Common myeloid progenitor, CD34-positive (primary cell): Measurements from ENCODE around the gene HIGD1B.

Experiments used
- CTCF ChIA-PET: fragments of 350-600 bp; sonication (Branson Sonifier 250); formaldehyde crosslinking; loops from one replicate; lab custom pipeline; 2021; ENCODE audit warnings: antibody characterized with exemption; lab: Charles Lee
- POLR2A ChIA-PET: fragments of 350-600 bp; sonication (Branson Sonifier 250); formaldehyde crosslinking; loops from one replicate; lab custom pipeline; 2021; ENCODE audit warnings: antibody characterized with exemption; lab: Charles Lee
- DNase-seq, 3 donors: peaks; one replicate each; pipeline versions ENCODE4 v3.0.0 to v3.0.0-alpha.2; 2013
- H3K27ac ChIP-seq, 2 experiments: 1 replicate in 1 of 2; 2 replicates in 1 of 2; pipeline ENCODE4 v1.7.0; 2013; ENCODE audit warnings: inconsistent platforms in 2 of 2, low read length in 2 of 2, mild to moderate bottlenecking in 2 of 2, low read depth in 1 of 2, moderate library complexity in 1 of 2; ENCODE audit not compliant: severe bottlenecking in 2 of 2, insufficient read depth in 1 of 2, poor library complexity in 1 of 2
- H3K27me3 ChIP-seq, 5 experiments: replicated peaks in 2 of 5; 1 replicate in 3 of 5; 2 replicates in 2 of 5; pipeline versions ENCODE4 v1.6.1 to v1.7.0; 2013; ENCODE audit warnings: low read length in 4 of 5, mild to moderate bottlenecking in 2 of 5, moderate library complexity in 2 of 5, inconsistent platforms in 1 of 5; ENCODE audit not compliant: insufficient read depth in 5 of 5, control insufficient read depth in 4 of 5
- H3K36me3 ChIP-seq, 4 experiments: 1 replicate in 2 of 4; 2 replicates in 2 of 4; pipeline versions ENCODE4 v1.6.1 to v1.7.0; 2013; ENCODE audit warnings: low read length in 3 of 4, control low read depth in 1 of 4, mild to moderate bottlenecking in 1 of 4; ENCODE audit not compliant: control insufficient read depth in 4 of 4, insufficient read depth in 4 of 4
- H3K4me1 ChIP-seq, 4 experiments: 1 replicate in 3 of 4; 2 replicates in 1 of 4; pipeline versions ENCODE4 v1.6.1 to v1.7.1; 2013; ENCODE audit warnings: low read length in 3 of 4, mild to moderate bottlenecking in 3 of 4, control low read depth in 1 of 4, inconsistent platforms in 1 of 4, moderate library complexity in 1 of 4; ENCODE audit not compliant: control insufficient read depth in 4 of 4, insufficient read depth in 4 of 4; ENCODE audit errors: control extremely low read depth in 1 of 4
- H3K4me3 ChIP-seq, 7 experiments: 1 replicate in 4 of 7; 2 replicates in 3 of 7; pipeline versions ENCODE4 v1.5.1 to v1.7.0; 2013; ENCODE audit warnings: mild to moderate bottlenecking in 7 of 7, low read length in 6 of 7, moderate library complexity in 6 of 7, inconsistent platforms in 2 of 7, low read depth in 2 of 7, control low read depth in 1 of 7; ENCODE audit not compliant: insufficient read depth in 4 of 7, control insufficient read depth in 1 of 7; ENCODE audit errors: extremely low read depth in 1 of 7
- H3K9me3 ChIP-seq, 5 experiments: 1 replicate in 4 of 5; 2 replicates in 1 of 5; pipeline versions ENCODE4 v1.6.1 to v1.7.1; 2013; ENCODE audit warnings: low read length in 4 of 5, mild to moderate bottlenecking in 2 of 5, inconsistent platforms in 1 of 5, low read depth in 1 of 5, moderate library complexity in 1 of 5; ENCODE audit not compliant: control insufficient read depth in 4 of 5, insufficient read depth in 2 of 5; ENCODE audit errors: control extremely low read depth in 1 of 5
- WGBS: methylation state at CpG from one replicate; pipeline ENCODE4 v1.1.5; 2013; ENCODE audit not compliant: insufficient coverage; 5-methylcytosine and 5-hydroxymethylcytosine counted together

Gene HIGD1B

DNA sequence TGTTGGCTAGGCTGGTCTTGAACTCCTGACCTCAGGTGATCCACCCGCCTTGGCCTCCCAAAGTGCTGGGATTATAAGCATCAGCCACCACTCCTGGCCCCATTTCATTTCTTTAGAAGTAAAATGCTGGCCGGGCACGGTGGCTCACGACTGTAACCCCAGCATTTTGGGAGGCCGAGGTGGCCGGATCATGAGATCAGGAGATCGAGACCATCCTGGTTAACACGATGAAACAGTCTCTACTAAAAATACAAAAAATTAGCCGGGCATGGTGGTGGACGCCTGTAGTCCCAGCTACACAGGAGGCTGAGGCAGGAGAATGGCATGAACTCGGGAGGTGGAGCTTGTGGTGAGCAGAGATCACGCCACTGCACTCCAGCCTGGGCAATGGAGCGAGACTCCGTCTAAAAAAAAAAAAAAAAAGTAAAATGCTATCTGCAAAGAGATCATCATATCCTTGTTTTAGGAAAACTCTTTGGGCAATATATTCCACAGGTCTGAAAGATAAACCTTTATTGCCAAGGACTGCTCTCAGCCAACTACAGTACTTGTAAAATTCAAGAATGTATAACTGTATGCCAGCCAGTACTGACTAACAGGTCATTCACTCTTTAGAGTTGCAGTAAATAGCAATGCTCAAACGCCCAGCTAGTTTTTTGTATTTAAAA is 21.4 kb upstream of the HIGD1B start:
- WGBS, result 97% methylated on average over 11 of the region's 15 CpGs
- Histone ChIP-seq H3K9me3 (no peaks in the 10 kb centered on the region), H3K36me3 (no peaks in the 10 kb centered on the region), H3K27me3 (peaks cover 15 to 58% (median 23%) of the 10 kb centered on the region in 5 experiments), H3K4me1 (peaks cover 2 to 18% (median 14%) of the 10 kb centered on the region in 4 experiments), H3K4me3 (no peak overlapping the region), H3K27ac (no peak overlapping the region)
- ChIA-PET POLR2A (no interaction called here), CTCF (interaction anchor here (0.6 to 0.7 kb wide), 2 partner anchors 50 to 1308 kb away, joined by 3 read pairs; no protein-coding TSS in a partner anchor)
- no peak for DNase-seq

DNA sequence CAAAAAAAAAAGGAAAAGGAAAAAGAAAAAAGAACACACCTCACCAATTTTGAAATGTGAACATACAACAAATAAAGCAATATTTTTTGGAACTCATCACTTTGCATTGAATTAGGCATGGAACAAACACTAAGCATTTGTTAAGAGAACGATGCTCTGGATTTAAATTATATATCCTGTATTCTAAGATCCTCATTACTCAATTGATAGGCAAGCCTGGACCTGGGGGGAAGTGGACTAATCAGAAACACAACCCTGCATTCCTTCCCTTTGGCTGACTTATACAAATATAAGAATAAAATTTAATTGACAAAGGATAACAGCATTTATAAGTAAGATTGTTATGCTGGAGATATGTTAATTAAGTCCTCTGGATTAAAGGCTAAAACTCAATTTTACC is 19.8 kb upstream of the HIGD1B start:
- H3K4me3 ChIP-seq, result no peak overlapping the region
- peaks cover 17 to 74% (median 25%) of the 10 kb centered on the region in 5 experiments for H3K27me3 ChIP-seq
- no peak overlapping the region for H3K27ac ChIP-seq
- POLR2A ChIA-PET, result no interaction called here
- peaks cover 2 to 18% (median 14%) of the 10 kb centered on the region in 4 experiments for H3K4me1 ChIP-seq
- no peaks in the 10 kb centered on the region for H3K36me3 ChIP-seq
- no peaks in the 10 kb centered on the region for H3K9me3 ChIP-seq
- CTCF ChIA-PET, result interaction anchor here (1.1 to 1.8 kb wide), 3 partner anchors 8 to 49 kb away, joined by 3 to 4 read pairs (median 4); no protein-coding TSS in a partner anchor
- DNase-seq, result peak in 2 of 3 donors; percentile 4
- no CpG with 5 or more reads among the region's 1 CpG for WGBS

DNA sequence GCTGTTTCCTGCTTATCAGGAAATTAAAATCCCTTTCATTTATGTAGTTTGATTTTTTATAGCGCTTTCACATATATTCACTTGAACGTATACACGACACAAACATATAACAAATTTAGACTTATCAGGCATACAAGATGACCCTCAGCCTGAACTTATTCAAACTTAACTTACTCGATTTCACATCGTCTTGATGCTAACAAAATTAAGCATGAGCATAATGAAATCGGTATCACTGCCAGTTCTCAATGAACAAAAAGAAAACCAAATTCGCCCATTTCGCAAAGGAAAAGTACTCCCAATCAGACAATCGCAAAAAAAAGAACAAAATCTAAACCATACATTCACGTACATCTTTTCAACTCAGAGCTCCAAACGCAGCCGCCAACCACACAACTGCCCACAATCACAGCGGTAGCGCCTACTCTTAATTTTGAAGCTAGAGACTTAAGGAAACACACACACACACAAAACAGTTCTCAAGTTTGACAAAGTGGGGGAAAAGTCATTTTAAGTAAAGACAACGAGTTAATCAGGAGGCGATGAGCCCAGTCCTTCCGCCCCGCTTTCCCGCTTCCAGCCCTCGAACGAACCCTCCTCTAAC is 18.7 kb upstream of the HIGD1B start:
- POLR2A ChIA-PET, result interaction anchor here (0.6 to 1.1 kb wide), 2 partner anchors 8 to 1426 kb away, joined by 3 to 4 read pairs; no protein-coding TSS in a partner anchor
- Histone ChIP-seq H3K36me3 (no peaks in the 10 kb centered on the region), H3K4me3 (peak overlapping the region in 5 of 7 experiments; percentile 47 to 58 (median 55)), H3K27ac (no peak overlapping the region), H3K9me3 (no peaks in the 10 kb centered on the region), H3K27me3 (peaks cover 17 to 81% (median 25%) of the 10 kb centered on the region in 5 experiments), H3K4me1 (peaks cover 2 to 18% (median 14%) of the 10 kb centered on the region in 4 experiments)
- CTCF ChIA-PET, result interaction anchor here (1.6 to 1.8 kb wide), 2 partner anchors 9 to 50 kb away, joined by 4 read pairs; no protein-coding TSS in a partner anchor
- DNase-seq, result peak; percentile 31 to 63 (median 58)
- WGBS, result 6% methylated on average over 20 of the region's 21 CpGs

DNA sequence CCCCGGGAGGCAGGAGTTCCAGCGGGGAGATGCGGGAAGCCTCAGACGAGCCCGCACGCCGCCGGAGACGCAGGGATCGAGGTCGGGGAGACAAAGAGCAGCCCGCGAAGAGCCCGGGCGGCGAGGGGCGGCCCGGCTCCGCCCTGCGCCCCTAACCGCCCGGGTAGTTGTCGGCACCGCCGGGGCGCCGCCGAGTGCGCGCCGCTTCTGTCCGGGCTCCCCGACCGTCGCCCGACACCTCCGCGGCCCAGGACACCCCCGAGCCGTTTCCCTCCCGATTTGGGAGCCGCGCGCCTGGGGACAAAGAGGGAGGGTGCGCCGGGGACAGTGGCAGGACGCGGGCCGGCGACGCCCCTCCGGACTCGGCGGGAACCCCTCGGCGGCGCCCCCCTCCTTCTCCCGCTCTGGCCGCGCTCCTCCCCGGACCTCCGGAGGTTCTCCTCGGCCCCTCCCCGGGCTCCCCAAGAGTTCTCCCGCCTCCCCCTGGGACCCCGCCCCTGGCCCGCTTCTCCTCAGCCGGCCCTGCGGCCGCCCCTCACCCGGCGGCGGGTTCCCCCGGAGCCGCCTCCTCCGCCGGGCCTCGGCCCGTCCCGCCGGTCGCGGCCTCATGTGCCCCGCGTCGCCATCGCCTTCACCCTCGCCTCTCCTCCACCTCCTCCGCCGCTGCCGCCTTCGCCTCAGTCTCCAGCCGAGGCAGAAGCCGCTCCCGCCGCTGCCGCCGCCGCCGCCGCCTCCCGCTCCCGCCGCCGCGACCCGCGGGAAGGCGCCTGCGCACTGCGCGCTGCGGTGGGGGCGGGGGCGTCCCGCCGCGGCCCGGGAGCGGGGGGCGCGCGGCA is 17.9 kb upstream of the HIGD1B start, which contains the start of gene GJC1:
Gene GJC1, minus strand, starts transcription at position 765 of the 836 bp plus-strand sequence. CDS start 24,470 bp downstream, outside the sequence.
- ChIA-PET POLR2A (interaction anchor here (1.1 kb wide), 1 partner anchor 9 kb away, joined by 4 read pairs; no protein-coding TSS in a partner anchor), CTCF (interaction anchor here (1.6 to 1.8 kb wide), 2 partner anchors 8 to 50 kb away, joined by 4 read pairs; no protein-coding TSS in a partner anchor)
- Histone ChIP-seq H3K4me3 (peak within 1 kb of the TSS; percentile 26 to 58 (median 54)), H3K9me3 (no peaks in the 10 kb centered on the region), H3K27ac (no peak within 1 kb of the TSS), H3K4me1 (peaks cover 2 to 18% (median 14%) of the 10 kb centered on the region in 4 experiments), H3K27me3 (peaks cover 17 to 82% (median 25%) of the 10 kb centered on the region in 5 experiments), H3K36me3 (no peaks in the 10 kb centered on the region)
- under 1% methylated on average over 81 of the region's 123 CpGs for WGBS
- peak in 2 of 3 donors; percentile 24 to 34 for DNase-seq

DNA sequence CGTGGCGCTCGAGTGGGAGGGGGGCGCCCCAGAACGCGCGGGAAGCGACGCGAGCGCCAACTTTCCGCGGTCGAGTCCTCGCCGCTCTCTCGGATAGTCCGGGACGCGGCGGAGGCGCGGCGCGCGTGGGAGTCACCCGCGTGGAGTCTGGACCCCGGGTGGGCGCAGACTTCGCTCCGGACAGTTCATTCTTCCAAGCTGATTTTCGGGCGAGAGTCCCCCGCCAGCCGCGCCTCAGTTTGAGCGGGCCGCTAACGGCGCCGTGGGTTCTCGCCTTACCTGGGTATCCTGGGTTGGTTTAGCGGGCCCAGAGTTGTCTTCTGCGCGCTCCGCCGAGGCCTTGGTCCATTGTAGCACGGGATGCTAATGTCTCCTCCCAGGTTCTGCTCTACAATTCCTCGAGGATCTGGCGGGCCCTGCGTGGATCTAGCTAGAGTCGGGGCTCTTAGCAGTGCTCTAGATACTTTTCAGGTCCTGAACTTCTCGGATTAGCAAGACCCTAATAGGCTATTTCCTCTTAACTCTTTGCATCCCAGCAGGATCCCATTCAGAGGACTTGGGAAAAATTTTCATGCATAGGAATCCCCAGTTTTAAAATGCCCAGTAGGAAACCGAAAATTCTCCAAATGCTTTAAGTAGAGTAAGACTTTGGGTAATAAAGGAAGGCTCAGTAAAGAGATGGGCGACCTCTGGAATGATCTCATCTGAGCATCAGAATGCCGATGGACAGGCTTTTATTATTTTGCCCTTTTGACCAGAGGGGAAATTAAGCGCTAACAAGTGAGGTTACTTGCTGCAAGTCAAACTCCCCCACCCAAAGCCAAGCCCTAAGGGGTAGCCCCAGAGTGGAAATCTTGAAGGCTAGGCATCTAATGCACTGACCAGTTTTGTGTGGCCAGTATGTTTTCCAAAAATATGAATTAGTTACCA is 17.1 kb upstream of the HIGD1B start:
- CTCF ChIA-PET, result interaction anchor here (1.4 kb wide), 1 partner anchor 50 kb away, joined by 3 read pairs; no protein-coding TSS in a partner anchor
- Histone ChIP-seq H3K9me3 (no peaks in the 10 kb centered on the region), H3K4me3 (peak overlapping the region in 6 of 7 experiments; percentile 26 to 58 (median 54)), H3K36me3 (no peaks in the 10 kb centered on the region), H3K27me3 (peaks cover 14 to 80% (median 25%) of the 10 kb centered on the region in 5 experiments), H3K27ac (no peak overlapping the region), H3K4me1 (peaks cover 2 to 18% (median 14%) of the 10 kb centered on the region in 4 experiments)
- peak in 2 of 3 donors; percentile 9 to 32 for DNase-seq
- WGBS, result 2% methylated on average over 57 of the region's 58 CpGs
- POLR2A ChIA-PET, result no interaction called here

DNA sequence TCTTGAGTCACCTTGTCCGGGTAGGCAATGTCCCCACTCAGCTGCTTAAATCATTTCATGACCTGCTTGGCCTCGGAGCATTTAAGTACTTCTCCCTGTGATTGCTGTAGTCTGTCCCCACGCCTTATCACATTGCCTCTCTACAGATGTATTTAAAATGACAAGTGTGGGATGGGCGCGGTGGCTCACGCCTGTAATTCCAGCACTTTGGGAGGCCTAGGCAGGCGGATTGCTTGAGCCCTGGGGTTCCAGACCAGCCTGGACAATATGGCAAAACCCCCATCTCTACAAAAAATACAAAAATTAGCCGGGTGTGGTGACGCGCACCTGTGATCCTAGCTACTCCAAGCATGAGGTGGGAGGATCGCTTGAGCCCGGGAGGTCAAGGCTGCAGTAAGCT is 16.3 kb upstream of the HIGD1B start:
- DNase-seq, result peak in 2 of 3 donors; percentile 14 to 17
- POLR2A ChIA-PET, result no interaction called here
- no peak overlapping the region for H3K4me3 ChIP-seq
- H3K36me3 ChIP-seq, result no peaks in the 10 kb centered on the region
- whole genome bisulfite sequencing, result 89% methylated on average over 9 of the region's 12 CpGs
- no peak overlapping the region for H3K27ac ChIP-seq
- no peaks in the 10 kb centered on the region for H3K9me3 ChIP-seq
- H3K27me3 ChIP-seq, result peaks cover 14 to 74% (median 25%) of the 10 kb centered on the region in 5 experiments
- peaks cover 2 to 18% (median 14%) of the 10 kb centered on the region in 4 experiments for H3K4me1 ChIP-seq
- CTCF ChIA-PET, result interaction anchor here (1.4 kb wide), 1 partner anchor 51 kb away, joined by 3 read pairs; no protein-coding TSS in a partner anchor
